Caki2 (cell line): Measurements from ENCODE around the gene TPK1. TPM values are rescaled to one million over a fixed set of nuclear protein-coding genes. Genes with fewer than 3 reads are reported as not detected.

Experiments
- DNase-seq: peaks from one replicate; pipeline ENCODE4 v3.0.0-alpha.2; 2015; ENCODE audit warnings: low read depth
- in situ Hi-C: cut with HindIII; loops from 2 replicates; pipeline ENCODE4 v1.10.0; 2016; ENCODE audit warnings: low sequenced_read_pairs, low pct_unique_long_range_greater_than_20kb, mixed read lengths
- total RNA-seq: library from RNA; depleted of rRNA; stranded (reverse); fragments of >200 nt; shearing (Covaris generic); gene quantifications from 2 replicates; pipeline ENCODE4 v1.2.3, GENCODE V29; 2014; ENCODE audit warnings: low replicate concordance

Gene TPK1
- total RNA-seq, 1 experiment from 2014 or later: 37.9 TPM

DNA sequence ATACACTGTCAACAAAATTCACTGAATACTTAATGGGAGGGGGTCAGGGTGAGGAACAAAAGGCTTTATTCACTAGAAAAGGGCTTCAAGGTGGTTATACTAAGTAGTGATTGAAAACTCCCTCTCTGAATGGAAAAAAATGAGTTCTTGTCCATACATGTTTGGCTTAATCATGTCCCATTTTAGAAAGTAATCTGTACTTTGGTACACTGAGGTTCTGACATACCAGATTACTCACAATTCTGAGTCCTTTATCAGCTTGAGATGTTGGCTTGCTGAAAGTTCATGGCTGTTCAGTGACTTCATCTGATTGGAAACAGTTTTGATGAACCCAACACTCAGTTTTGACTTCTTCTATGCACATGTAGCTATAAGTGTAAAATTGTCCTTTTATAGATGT is 419.5 kb downstream of the TPK1 start:
- in situ Hi-C loops: no loop called here
- no peak for DNase-seq

DNA sequence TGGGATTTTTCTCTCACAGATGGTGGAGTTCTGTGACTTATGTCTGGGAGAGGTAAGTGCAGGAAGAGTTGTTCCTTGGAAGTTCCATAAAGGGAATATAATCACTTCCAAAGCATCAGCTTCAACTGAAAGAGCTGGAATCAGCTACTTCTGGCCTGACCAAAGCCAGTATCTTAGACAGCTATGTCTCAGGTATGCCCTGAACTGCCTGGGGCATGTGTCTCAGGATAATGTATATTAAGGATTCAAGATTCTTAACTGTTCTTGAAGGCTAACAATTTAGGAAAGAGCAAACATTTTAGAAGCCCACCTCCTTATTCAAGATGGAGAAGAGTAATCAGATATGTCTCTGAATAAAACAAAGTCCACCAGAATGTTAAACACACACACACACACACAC is 420.0 kb downstream of the TPK1 start:
- in situ Hi-C loops: no loop called here
- no peak for DNase-seq

- in situ Hi-C loops: no loop called here
Measured at GRCh38 chr7:144414815-144415214, 421.0 kb downstream of the TPK1 start.

GRCh38 chr7:144410441-144410840 is 425.4 kb downstream of the TPK1 start:
- in situ Hi-C loops: no loop called here
- DNase-seq: no peak

More at GRCh38 chr7:144414815-144415214, 421.0 kb downstream of the TPK1 start:
- DNase-seq: no peak

GRCh38 chr7:144408121-144408520 is 427.7 kb downstream of the TPK1 start:
- DNase-seq: no peak
- in situ Hi-C loops: no loop called here

GRCh38 chr7:144407266-144407931 is 428.5 kb downstream of the TPK1 start:
- in situ Hi-C loops: no loop called here
- no peak for DNase-seq

DNA sequence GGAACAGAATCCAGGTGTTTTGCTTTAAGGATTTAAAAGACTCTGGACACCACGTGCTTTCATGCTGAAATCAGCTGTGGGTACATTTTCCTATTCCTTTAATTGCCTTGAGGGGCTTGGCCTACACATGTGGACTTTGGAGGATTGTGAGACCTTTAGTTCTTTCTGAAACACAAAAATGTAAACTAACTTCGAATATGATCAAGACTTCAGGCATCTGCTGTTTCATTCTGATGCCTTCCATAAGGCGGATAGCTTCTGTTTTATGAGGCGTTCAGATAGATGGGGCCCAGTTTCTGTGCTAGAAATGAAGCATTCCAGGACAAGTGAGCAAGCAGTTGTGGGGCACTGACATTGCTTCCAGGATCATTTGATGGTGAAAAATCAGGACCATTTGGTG is 430.9 kb downstream of the TPK1 start:
- in situ Hi-C loops: no loop called here
- no peak for DNase-seq

- no peak for DNase-seq
- in situ Hi-C loops: no loop called here
Measured at GRCh38 chr7:144403649-144404061, 432.2 kb downstream of the TPK1 start, which contains the start of gene NOBOX. Gene NOBOX, minus strand, starts transcription at chr7:144403693.

- in situ Hi-C loops: no loop called here
- DNase-seq: no peak
Measured at GRCh38 chr7:144403102-144403501, 432.8 kb downstream of the TPK1 start.
